D721Med (cell line): ENCODE results near the gene PRRG4.
"Not testable (repeated sequence)": the region's sequence is repeated elsewhere in the genome, so short reads cannot be mapped to it uniquely, and the experiment has no call there.

Source experiments
- DNase-seq: peaks from one replicate; pipeline ENCODE4 v3.0.0; 2011; ENCODE audit warnings: low spot score; ENCODE audit not compliant: insufficient read length
- FAIRE-seq: peaks from 2 replicates; lab custom pipeline; 2011; peaks lifted over from hg19 to GRCh38; lab: Jason Lieb, UNC
- TF ChIP-seq, protein P1 (sequence below): IDR thresholded peaks from 2 replicates; pipeline ENCODE4 v1.5.1; 2012; ENCODE audit warnings: mild to moderate bottlenecking, control low read depth; ENCODE audit not compliant: insufficient read depth; ENCODE audit errors: missing control alignments

The PRRG4 gene

GRCh38 chr11:32820497-32820896, 9.2 kb upstream of the PRRG4 start:
- TF ChIP-seq, protein P1, sequence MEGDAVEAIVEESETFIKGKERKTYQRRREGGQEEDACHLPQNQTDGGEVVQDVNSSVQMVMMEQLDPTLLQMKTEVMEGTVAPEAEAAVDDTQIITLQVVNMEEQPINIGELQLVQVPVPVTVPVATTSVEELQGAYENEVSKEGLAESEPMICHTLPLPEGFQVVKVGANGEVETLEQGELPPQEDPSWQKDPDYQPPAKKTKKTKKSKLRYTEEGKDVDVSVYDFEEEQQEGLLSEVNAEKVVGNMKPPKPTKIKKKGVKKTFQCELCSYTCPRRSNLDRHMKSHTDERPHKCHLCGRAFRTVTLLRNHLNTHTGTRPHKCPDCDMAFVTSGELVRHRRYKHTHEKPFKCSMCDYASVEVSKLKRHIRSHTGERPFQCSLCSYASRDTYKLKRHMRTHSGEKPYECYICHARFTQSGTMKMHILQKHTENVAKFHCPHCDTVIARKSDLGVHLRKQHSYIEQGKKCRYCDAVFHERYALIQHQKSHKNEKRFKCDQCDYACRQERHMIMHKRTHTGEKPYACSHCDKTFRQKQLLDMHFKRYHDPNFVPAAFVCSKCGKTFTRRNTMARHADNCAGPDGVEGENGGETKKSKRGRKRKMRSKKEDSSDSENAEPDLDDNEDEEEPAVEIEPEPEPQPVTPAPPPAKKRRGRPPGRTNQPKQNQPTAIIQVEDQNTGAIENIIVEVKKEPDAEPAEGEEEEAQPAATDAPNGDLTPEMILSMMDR: no peak
- FAIRE-seq (no peak), DNase-seq (no peak)

- TF ChIP-seq, protein P1: no peak
- DNase-seq: no peak
- FAIRE-seq: no peak
These were observed 8.2 kb upstream of the PRRG4 start for GRCh38 chr11:32821517-32821916.

- TF ChIP-seq, protein P1: no peak
- FAIRE-seq: no peak
- no peak for DNase-seq
These were observed 7.7 kb upstream of the PRRG4 start for GRCh38 chr11:32821917-32822560.

DNA sequence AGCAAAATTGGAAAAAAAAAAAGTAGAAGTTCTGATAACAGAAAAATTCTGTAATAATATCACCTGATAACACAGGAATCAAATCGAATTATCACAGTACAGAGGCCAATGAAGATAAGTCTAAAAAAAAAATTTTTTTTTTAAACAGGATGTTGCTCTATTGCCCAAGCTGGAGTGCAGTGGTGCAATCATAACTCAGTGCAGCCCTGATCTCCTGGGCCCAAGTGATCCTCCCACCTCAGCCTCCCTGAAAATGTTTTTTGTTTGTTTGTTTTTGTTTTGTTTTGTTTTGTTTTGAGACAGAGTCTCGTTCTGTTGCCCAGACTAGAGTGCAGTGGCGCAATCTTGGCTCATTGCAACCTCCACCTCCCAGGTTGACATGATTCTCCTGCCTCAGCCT, 6.1 kb upstream of the PRRG4 start:
- FAIRE-seq: not testable (repeated sequence)

GRCh38 chr11:32826113-32826512, 3.6 kb upstream of the PRRG4 start:
- FAIRE-seq (peak; percentile 48), DNase-seq (no peak)
- TF ChIP-seq, protein P1: no peak

More for the DNA sequence above, 6.1 kb upstream of the PRRG4 start:
- DNase-seq: not testable (repeated sequence)

- FAIRE-seq (no peak), DNase-seq (no peak)
- TF ChIP-seq, protein P1: no peak
These were observed 2.5 kb upstream of the PRRG4 start for GRCh38 chr11:32827276-32827675.

DNA sequence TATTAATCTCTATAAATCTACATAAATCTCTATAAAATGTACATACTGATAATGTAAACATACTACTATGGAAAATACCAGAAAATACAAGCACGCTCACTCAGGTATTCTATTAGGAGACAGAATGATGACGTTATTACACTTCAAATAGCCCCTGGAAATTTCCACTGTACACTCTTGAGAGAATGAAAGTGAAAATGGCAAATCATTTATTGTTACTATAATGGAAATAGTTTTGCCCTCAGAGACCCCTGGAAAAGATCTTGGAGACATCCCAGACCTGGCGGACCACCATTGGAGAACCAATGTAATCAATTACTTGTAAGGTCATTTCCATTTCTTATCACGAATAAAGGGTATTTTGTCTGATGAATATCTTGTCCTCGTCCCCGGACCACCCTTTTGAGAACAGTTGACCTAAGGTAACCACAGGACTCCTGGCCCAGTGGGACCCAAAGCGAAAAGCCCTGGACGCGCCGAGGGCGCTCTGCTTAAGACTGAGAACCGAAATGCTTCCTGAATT, 509 bp upstream of the PRRG4 start:
- DNase-seq: no peak
- TF ChIP-seq, protein P1: no peak
- no peak for FAIRE-seq
